ENCODE measurements around the gene WHAMM.

WHAMM gene

DNA sequence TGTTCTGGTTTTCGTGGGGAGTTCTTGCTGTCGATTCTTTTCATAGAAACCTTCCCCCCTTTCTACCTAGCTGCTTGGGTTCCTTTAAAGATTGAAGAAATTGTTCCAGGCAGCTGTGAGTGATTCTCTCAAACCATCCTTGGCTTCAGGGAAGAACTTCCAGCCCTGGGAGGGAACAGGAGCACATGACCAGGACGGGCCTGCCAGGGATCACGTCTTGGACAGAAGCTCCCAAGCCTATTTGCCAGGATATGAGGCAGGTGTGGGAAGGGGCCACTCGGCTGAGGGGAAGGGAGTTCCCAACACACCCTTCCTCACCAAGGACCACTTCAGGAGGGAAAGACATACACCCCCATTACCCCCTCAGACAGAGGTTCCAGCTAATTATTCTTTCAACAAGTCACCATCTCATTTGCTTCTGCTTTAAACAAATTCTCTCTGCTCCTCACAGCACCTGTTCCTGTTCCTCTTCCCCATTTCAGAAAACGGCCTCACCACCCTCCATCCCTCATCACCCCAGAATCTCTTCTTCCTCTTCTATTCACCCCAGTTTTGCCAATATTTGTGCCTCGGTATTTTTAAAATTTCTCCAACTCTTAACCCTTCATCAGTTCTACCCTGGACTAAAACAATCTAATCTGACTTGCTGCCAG, 62.5 kb downstream of the WHAMM start:
- no peak for DNase-seq

DNA sequence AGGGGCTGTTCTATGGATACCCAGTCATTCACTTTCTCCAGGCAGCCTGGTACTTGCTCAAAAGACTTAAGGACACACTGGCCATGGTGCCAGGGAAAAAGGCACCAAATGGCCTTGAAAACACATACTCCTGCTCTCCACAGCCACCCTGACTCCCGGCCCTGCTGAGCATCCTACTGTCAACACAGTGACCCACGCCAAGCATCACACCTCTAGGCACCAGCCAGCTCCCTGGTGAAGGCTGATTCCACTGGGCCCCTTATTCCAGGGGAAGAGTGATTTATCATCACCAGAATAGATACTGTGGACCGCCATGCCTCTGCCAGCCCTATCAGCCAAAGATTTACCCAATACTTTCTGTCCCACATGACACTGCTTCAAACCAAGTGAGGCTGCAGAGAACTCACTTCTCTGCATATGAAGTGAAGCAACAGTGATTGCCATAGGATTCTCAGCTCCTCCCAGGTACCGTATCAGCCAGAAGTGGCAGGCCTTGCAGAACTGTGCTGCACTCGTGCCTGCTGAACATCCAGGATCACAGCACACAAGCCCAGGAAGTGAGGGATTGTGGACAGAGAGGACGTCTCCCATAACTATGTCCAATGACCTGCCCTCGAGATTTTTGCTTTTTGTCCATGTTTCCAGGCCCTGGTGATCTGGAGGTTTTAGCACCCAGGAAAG, 63.7 kb downstream of the WHAMM start:
- DNase-seq, result no peak

DNA sequence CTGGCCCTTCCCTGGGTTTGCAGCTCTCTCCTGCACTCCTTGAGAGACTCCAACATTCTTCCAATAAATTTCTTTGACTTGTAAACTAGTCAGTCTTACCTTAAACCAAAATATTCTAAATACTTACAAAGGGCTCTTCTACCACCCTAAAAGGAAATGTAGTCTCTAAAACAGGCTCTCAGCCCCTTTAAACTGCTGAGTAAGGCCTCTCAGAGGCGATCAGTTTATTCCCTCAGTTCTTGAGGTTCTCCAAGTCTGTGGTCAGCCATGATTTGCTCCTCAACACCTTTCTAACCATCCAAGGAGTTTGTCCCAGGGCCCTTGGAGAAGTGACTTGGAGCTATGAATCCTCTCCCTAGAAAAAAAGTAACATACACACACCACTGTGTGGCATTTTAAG, 64.8 kb downstream of the WHAMM start:
- DNase-seq, result no peak

DNA sequence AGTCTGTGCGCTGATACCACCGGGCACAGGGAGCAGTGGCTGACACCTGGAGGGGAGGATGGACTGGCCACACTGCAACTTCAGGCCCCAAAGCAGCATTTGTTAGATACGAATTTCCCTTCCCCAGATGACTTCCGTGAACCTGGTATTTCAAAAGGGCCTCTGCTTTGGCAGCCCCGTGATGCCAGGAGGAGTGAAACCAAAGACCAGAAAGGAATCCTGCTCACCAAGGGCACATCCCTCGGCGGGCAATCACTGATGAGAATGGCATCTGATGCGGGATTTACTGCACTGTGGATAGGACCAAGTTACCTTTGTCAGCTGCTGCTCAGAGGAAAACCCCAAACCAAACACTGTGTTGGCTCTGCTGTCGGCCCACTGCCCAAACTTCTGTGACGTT, 65.5 kb downstream of the WHAMM start:
- DNase-seq, result no peak

DNA sequence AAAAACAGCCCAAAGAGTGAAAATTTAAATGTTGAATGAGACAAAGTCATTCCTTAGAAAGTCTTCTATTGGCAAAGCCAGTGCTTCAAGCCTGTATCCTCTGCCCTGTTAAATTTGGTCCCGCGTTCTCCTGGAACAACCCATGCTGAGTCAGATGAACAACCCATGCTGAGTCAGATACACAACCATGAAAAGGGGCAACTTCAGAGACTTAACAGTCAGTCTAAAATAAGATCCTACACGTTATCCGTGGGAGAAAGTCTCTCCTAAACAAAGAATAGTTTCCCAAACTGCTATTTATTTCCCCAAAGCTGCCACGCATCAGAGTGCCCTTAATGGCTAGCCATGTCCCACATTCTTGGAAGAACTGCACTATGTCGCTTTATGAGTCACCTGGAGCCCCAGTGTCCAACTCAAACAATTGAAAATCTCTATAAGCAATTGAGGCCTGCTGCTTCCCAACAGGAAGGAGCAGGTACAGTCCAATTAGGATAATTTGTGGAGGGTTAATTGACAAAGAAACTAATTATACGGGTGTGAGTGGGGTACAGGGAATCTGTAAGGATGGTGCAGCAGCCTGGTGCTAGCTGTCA, 66.1 kb downstream of the WHAMM start:
- peak; percentile 42 for DNase-seq

DNA sequence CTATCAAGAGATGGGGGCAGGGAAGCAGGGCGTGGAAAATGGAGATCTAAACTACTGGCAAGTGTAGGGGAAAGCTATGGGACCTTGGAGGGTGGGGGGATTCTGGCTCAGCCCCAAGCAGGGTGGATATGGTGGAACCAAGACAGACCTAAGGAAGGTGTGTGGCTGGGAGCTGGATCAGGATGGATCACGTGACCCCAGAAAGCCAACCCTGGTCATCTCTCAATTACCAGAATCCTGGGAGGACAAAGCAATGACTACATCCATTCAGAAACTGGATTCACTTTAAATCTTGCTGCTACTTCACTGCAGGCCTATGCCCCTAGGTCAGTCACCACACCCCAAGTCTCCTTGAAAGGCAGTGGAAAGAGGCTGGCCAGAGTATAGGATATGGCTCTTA, 68.4 kb downstream of the WHAMM start:
- DNase-seq, result no peak

DNA sequence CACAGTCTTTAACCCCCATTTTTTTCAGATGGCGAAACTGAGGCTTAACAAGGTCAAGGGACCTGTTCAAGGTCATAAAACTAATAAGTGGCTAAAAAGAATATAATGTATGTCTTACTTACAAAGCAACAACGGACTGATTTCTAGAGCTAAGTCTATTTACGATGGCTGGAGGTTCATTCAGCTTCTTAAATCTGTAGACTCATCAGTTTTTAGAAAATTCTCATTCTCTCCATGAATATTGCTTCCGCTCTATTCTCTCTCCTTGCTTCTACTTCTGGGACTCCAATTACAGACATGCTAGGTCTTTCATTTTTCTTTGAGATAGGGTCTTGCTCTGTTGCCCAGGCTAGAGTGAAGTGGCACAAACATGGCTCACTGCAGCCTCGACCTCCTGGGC, 68.9 kb downstream of the WHAMM start:
- DNase-seq, result no peak

DNA sequence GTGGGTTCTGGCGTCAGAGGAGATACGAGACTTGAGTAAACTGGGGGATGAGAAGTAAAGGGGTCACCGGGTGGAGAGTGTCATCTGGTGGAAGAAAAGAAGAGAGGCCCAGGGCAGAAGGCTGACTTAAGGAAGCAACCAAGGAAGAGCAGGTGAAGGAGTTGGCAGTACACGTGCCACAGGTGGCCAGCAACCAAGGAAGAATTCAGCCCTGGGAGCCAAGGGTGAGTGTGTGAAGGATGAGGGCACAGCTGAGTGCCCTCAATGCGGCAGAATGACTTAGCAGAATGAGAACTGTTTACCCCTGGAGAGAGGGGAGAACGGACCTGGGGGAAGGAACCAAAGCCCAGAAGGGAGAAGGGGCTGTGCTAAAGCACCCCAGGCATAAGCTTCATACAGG, 71.3 kb downstream of the WHAMM start:
- no peak for DNase-seq

DNA sequence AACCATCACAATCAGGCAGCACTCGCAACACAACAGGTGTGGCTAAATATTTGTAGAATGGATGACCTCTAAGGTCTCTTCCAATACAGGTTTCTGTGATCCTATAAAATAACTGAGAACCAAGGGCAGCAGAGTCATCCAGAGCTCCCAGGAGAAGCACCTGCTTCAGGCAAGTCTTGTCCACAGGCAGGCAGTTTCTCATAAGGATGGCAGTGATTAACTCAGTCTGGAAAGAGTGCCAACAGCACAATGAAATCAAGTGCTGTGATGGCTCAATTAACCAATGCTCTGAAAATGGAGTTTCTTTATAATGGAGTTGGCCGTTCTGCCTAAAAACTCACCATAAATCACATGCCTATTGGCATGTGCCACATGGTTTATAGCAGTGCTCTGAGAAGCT, 72.3 kb downstream of the WHAMM start:
- no peak for DNase-seq

DNA sequence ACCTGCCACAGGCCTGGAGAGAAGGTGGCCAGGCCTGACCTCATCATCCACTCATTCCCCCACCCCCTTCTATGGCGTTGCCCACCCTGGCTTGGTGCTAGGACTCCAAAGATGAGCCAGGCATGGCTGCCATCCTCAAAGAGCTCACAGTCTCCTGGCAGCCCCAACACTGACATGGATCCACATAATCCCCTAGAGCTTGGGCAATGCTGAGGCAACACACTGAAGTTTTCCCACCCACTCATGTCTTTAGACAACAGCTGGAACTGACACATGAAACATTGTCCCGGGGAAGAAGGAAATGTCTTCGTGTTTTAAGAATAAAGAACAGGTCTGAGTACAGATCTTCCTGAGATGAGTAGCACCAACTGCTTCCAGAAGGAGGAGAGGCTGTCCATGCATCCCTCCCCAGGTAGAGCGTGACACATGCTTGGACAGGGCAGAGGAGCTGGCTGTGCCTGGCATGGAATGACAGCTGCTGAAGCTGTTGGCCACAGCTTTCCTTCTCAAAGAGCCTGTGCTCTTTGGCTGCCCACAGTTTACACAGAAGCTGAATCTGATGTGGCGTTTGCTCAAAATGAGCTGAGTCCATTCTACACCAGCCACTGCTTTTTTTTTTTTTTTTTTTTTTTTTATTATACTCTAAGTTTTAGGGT, 73.0 kb downstream of the WHAMM start:
- DNase-seq, result no peak

Data from islet precursor cell (in vitro differentiated cells).